ENCODE results near the gene MRFAP1. TPM values are rescaled to one million over a fixed set of nuclear protein-coding genes. Genes with fewer than 3 reads are reported as not detected.

MRFAP1 gene
- total and polyA plus RNA-seq, 7 donors, result 216 to 539 (median 300) TPM

DNA sequence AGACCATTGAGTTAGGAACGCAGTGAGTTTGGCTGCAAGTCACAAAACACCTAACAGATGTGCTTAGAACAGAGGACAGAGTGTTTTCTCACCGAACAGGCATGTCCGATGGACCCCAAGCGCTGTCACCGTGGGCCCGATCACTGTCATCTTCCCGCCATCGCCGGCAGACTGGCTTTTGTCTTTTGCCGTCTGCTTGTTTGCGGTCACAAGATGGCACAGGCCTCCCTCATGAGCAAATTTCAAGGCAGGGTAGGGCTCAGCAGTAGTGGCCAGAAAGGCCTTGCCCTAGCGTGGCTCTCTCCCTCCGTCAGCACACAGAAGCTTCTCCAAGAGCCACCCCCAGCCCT lies 21.4 kb upstream of the MRFAP1 start:
- ATAC-seq, result no peak
- no peak overlapping the region for H3K4me3 ChIP-seq
- no peaks in the 10 kb centered on the region for H3K9me3 ChIP-seq
- 95 to 98% (median 96%) methylated on average over 13 of the region's 13 CpGs for WGBS, 3 donors
- H3K27ac ChIP-seq, result no peak overlapping the region
- DNase-seq, result no peak
- H3K27me3 ChIP-seq (ENCODE audit: insufficient read depth in 3 of 3, low read length in 2 of 3), result no peaks in the 10 kb centered on the region
- no peaks in the 10 kb centered on the region for H3K4me1 ChIP-seq
- TF ChIP-seq CTCF (IDR thresholded peaks at IDR 0.05), result no peak
- H3K36me3 ChIP-seq (ENCODE audit: insufficient read depth in 1 of 2, low read depth in 1 of 2), result peaks cover 0 to 19% of the 10 kb centered on the region in 2 donors
- intact Hi-C loops (cut with DNase I), result no loop called here

DNA sequence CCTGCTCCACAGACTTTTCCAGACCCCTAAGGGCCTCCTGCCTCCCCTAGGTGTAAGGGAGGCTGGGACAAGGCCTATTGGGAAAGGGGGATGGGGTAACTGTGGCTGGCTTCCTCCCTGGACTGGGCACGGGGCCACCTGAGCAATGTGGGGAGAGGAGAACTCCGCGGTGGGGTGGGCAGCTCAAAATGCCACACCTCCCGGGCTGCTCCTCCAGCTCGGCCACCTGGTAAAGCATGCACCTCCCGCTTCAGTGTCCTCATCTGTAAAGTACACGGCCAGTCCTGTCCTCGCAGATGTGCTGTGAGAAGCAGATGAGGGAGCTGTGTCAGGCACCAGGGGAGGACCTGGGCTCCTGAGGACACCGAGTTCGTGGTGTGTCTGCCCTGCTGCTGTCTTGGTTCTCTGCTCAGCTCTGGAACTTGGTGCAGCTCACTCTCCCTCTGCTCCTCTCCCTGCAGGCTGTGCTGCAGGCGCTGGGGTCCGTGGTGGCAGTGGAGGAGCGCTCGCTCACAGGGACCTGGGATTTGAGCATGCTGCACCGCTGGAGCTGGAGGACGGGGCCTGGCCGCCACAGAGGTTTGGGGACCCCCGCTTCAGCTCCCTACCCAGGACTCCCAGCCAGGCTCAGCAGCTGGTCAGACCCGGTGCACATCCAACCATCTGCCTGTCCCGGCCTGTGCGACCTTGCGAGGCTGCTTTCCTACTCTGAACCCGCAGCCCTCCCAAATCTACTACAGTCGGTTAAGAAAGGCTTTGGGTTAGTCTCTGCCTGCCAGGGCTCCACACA lies 20.8 kb upstream of the MRFAP1 start:
- H3K27me3 ChIP-seq (ENCODE audit: insufficient read depth in 3 of 3, low read length in 2 of 3), result no peaks in the 10 kb centered on the region
- WGBS, 3 donors, result 89 to 92% (median 90%) methylated on average over 24 of the region's 24 CpGs
- H3K36me3 ChIP-seq (ENCODE audit: insufficient read depth in 1 of 2, low read depth in 1 of 2), result peaks cover 0 to 16% of the 10 kb centered on the region in 2 donors
- H3K4me3 ChIP-seq, result no peak overlapping the region
- H3K27ac ChIP-seq, result no peak overlapping the region
- TF ChIP-seq CTCF (IDR thresholded peaks at IDR 0.05), result no peak
- H3K9me3 ChIP-seq, result no peaks in the 10 kb centered on the region
- H3K4me1 ChIP-seq, result no peaks in the 10 kb centered on the region
- intact Hi-C loops (cut with DNase I), result no loop called here
- peak in 1 of 4 donors; percentile 16 for ATAC-seq
- no peak for DNase-seq

DNA sequence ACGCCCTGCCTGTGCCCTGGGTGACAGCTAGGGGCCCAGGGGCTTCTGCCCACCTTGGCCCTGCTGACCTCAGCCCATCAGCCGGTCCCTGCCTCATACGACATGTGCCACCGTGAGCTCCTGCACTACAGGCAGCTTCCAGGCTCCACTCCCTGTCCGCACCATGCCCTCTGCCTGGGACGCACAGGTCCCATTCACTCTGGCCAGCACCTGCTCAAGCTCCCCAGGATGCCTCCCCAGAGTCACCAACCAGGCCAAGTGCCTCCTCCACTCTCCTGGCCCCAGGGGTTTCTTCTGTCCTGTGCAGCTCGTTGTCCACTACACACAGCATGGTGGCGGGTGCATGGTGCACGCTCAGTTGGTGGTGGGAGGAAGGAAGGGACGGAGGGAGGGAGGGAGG lies 20.2 kb upstream of the MRFAP1 start:
- H3K36me3 ChIP-seq (ENCODE audit: insufficient read depth in 1 of 2, low read depth in 1 of 2), result peaks cover 0 to 16% of the 10 kb centered on the region in 2 donors
- WGBS, 3 donors, result 91 to 95% (median 94%) methylated on average over 10 of the region's 10 CpGs
- H3K27me3 ChIP-seq (ENCODE audit: insufficient read depth in 3 of 3, low read length in 2 of 3), result no peaks in the 10 kb centered on the region
- intact Hi-C loops (cut with DNase I), result no loop called here
- no peak for TF ChIP-seq CTCF (IDR thresholded peaks at IDR 0.05)
- DNase-seq (no peak), ATAC-seq (no peak)
- no peaks in the 10 kb centered on the region for H3K4me1 ChIP-seq
- no peaks in the 10 kb centered on the region for H3K9me3 ChIP-seq
- no peak overlapping the region for H3K27ac ChIP-seq
- no peak overlapping the region for H3K4me3 ChIP-seq

DNA sequence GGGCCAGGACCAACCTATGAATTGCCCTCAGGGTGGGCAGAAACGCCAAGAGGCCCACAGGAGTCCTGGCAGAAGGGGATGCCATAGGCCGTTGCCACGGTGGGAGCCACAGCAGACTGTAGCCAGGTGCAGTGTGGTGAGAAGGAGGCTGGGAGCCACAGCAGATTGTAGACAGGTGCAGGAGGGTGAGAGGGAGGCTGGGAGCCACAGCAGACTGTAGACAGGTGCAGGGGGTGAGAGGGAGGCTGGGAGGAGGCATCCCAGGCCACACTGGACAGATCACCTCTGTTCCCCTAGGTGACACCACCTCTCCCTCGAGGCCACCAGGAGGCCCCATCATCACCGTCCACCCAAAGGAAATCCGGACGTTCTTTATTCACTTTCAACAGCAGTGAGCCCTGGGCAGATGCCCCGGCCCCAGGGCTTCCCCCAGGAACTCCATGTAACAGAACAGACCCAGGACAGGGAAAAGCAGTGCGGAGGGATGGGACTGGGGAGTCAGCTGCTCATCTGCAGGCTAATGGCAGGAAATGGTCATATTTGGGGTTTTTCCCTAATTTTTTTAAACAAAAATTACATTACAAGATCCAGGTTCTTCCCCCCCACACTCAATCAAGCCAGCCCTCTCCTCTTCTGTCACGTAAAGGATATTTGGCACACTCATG lies 19.5 kb upstream of the MRFAP1 start:
- Histone ChIP-seq H3K4me3 (no peak overlapping the region), H3K4me1 (no peaks in the 10 kb centered on the region), H3K36me3 (ENCODE audit: insufficient read depth in 1 of 2, low read depth in 1 of 2) (peaks cover 0 to 13% of the 10 kb centered on the region in 2 donors), H3K9me3 (no peaks in the 10 kb centered on the region), H3K27ac (no peak overlapping the region), H3K27me3 (ENCODE audit: insufficient read depth in 3 of 3, low read length in 2 of 3) (no peaks in the 10 kb centered on the region)
- no peak for TF ChIP-seq CTCF (IDR thresholded peaks at IDR 0.05)
- intact Hi-C loops (cut with DNase I), result no loop called here
- WGBS, 3 donors, result 83 to 86% (median 85%) methylated on average over 10 of the region's 10 CpGs
- ATAC-seq (no peak), DNase-seq (no peak)

Measured in psoas muscle (tissue), 8 donors.